HepG2 (cell line): ENCODE results near the gene SOX5.

Source experiments
- DR1 ChIP-seq: sonication (generic); formaldehyde crosslinking; IDR thresholded peaks from 2 replicates; pipeline ENCODE4 v1.8.0; 2021; ENCODE audit warnings: mild to moderate bottlenecking, missing genetic modification reagents, inconsistent platforms
- GLI4 ChIP-seq: sonication (generic); formaldehyde crosslinking; IDR thresholded peaks from 2 replicates; pipeline ENCODE4 v1.5.1; 2020; ENCODE audit warnings: missing genetic modification reagents, mild to moderate bottlenecking, moderate library complexity, borderline replicate concordance
- JARID2 ChIP-seq: sonication (generic); formaldehyde crosslinking; IDR thresholded peaks from 2 replicates; pipeline ENCODE4 v1.8.1; 2023; ENCODE audit warnings: missing genetic modification reagents, inconsistent platforms; ENCODE audit not compliant: insufficient replicate concordance
- NBN ChIP-seq: fragments of 450-650 bp; conservative IDR thresholded peaks from 2 replicates; pipeline ENCODE4 v1.6.1; 2017
- NR2F6 ChIP-seq, 2 experiments: IDR thresholded peaks; 2 replicates each; pipeline ENCODE4 v1.6.1; 2016; ENCODE audit warnings: antibody characterized with exemption in 1 of 2, mild to moderate bottlenecking in 1 of 2
- PHF8 ChIP-seq: sonication (generic); formaldehyde crosslinking; IDR thresholded peaks from 2 replicates; pipeline ENCODE4 v1.5.0; 2020; ENCODE audit warnings: missing genetic modification reagents
- ZBTB21 ChIP-seq: sonication (generic); formaldehyde crosslinking; IDR thresholded peaks from 2 replicates; pipeline ENCODE4 v1.4.0; 2020; ENCODE audit warnings: missing genetic modification reagents
- TF ChIP-seq, protein P1 (sequence below): sonication (generic); formaldehyde crosslinking; IDR thresholded peaks from 2 replicates; pipeline ENCODE4 v1.5.0; 2020; ENCODE audit warnings: mild to moderate bottlenecking, missing genetic modification reagents, moderate library complexity
- TF ChIP-seq, protein P2 (sequence below): sonication (generic); formaldehyde crosslinking; IDR thresholded peaks from 2 replicates; pipeline ENCODE4 v1.8.1; 2023; ENCODE audit warnings: missing genetic modification reagents, mild to moderate bottlenecking, borderline replicate concordance
- TF ChIP-seq, protein P3 (sequence below): sonication (generic); formaldehyde crosslinking; IDR thresholded peaks from 2 replicates; pipeline ENCODE4 v1.5.1; 2020; ENCODE audit warnings: mild to moderate bottlenecking, missing genetic modification reagents, moderate library complexity
- TF ChIP-seq, protein P4 (sequence below): sonication (generic); formaldehyde crosslinking; IDR thresholded peaks from 2 replicates; pipeline ENCODE4 v1.4.0; 2020; ENCODE audit warnings: missing genetic modification reagents, borderline replicate concordance

DNA sequence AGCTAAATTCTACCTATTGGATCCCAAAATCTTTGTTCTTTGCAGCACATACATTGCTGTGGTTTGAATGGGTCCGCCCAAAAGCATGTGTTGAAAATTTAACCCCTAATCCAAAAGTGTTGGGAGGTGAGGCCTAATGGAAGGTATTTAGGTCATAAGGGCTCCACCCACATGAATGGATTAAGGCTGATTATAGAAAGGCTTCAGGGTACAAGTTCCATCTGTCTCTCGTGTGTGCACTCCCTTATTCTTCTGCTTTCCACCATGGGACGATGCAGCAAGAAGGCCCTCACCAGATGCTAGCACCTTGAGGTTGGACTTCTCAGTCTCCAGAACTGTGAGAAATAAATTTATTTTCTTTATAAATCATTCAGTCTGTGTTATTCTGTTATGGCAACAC lies 190.9 kb downstream of the SOX5 start:
- TF ChIP-seq GLI4 (CRISPR knock-in tag) (no peak), DR1 (CRISPR knock-in tag) (no peak), NBN (no peak), PHF8 (CRISPR knock-in tag) (no peak), ZBTB21 (CRISPR knock-in tag) (no peak), JARID2 (CRISPR knock-in tag) (no peak), NR2F6 (IDR thresholded peaks at IDR 0.05) (no peak), NR2F6 (CRISPR knock-in tag; IDR thresholded peaks at IDR 0.05) (no peak)
- TF ChIP-seq, protein P1, sequence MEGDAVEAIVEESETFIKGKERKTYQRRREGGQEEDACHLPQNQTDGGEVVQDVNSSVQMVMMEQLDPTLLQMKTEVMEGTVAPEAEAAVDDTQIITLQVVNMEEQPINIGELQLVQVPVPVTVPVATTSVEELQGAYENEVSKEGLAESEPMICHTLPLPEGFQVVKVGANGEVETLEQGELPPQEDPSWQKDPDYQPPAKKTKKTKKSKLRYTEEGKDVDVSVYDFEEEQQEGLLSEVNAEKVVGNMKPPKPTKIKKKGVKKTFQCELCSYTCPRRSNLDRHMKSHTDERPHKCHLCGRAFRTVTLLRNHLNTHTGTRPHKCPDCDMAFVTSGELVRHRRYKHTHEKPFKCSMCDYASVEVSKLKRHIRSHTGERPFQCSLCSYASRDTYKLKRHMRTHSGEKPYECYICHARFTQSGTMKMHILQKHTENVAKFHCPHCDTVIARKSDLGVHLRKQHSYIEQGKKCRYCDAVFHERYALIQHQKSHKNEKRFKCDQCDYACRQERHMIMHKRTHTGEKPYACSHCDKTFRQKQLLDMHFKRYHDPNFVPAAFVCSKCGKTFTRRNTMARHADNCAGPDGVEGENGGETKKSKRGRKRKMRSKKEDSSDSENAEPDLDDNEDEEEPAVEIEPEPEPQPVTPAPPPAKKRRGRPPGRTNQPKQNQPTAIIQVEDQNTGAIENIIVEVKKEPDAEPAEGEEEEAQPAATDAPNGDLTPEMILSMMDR (CRISPR knock-in tag), result no peak
- TF ChIP-seq, protein P2, sequence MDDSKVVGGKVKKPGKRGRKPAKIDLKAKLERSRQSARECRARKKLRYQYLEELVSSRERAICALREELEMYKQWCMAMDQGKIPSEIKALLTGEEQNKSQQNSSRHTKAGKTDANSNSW (CRISPR knock-in tag), result no peak
- TF ChIP-seq, protein P3, sequence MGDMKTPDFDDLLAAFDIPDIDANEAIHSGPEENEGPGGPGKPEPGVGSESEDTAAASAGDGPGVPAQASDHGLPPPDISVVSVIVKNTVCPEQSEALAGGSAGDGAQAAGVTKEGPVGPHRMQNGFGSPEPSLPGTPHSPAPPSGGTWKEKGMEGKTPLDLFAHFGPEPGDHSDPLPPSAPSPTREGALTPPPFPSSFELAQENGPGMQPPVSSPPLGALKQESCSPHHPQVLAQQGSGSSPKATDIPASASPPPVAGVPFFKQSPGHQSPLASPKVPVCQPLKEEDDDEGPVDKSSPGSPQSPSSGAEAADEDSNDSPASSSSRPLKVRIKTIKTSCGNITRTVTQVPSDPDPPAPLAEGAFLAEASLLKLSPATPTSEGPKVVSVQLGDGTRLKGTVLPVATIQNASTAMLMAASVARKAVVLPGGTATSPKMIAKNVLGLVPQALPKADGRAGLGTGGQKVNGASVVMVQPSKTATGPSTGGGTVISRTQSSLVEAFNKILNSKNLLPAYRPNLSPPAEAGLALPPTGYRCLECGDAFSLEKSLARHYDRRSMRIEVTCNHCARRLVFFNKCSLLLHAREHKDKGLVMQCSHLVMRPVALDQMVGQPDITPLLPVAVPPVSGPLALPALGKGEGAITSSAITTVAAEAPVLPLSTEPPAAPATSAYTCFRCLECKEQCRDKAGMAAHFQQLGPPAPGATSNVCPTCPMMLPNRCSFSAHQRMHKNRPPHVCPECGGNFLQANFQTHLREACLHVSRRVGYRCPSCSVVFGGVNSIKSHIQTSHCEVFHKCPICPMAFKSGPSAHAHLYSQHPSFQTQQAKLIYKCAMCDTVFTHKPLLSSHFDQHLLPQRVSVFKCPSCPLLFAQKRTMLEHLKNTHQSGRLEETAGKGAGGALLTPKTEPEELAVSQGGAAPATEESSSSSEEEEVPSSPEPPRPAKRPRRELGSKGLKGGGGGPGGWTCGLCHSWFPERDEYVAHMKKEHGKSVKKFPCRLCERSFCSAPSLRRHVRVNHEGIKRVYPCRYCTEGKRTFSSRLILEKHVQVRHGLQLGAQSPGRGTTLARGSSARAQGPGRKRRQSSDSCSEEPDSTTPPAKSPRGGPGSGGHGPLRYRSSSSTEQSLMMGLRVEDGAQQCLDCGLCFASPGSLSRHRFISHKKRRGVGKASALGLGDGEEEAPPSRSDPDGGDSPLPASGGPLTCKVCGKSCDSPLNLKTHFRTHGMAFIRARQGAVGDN (CRISPR knock-in tag), result no peak
- TF ChIP-seq, protein P4, sequence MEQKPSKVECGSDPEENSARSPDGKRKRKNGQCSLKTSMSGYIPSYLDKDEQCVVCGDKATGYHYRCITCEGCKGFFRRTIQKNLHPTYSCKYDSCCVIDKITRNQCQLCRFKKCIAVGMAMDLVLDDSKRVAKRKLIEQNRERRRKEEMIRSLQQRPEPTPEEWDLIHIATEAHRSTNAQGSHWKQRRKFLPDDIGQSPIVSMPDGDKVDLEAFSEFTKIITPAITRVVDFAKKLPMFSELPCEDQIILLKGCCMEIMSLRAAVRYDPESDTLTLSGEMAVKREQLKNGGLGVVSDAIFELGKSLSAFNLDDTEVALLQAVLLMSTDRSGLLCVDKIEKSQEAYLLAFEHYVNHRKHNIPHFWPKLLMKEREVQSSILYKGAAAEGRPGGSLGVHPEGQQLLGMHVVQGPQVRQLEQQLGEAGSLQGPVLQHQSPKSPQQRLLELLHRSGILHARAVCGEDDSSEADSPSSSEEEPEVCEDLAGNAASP (CRISPR knock-in tag), result no peak
